GM12878 (cell line): ENCODE data around the gene DOK7. TPM values are rescaled to one million over a fixed set of nuclear protein-coding genes. Genes with fewer than 3 reads are reported as not detected.

Experiments used
- ATAC-seq: fragments of 200-7000 bp; cut with Tn5 transposase; 3 replicates; pipeline ENCODE4 v1.9.1; 2020; ENCODE audit warnings: mild to moderate bottlenecking, moderate library complexity
- BruUV-seq: library from RNA; stranded (reverse); fragments of 400-500 nt; replicated peaks from 2 replicates; lab custom pipeline; 2021; lab: Mats Ljungman, UMichigan
- CTCF ChIA-PET: fragments of 300-600 bp; sonication (Branson Sonifier 250); formaldehyde crosslinking; extraction: SDS; loops from one replicate; lab custom pipeline; 2021; ENCODE audit warnings: inconsistent platforms; lab: Yijun Ruan, JAX
- POLR2A ChIA-PET: fragments of 350-600 bp; formaldehyde crosslinking; extraction: SDS; loops from one replicate; lab custom pipeline; 2021; ENCODE audit warnings: inconsistent platforms; lab: Charles Lee
- RAD21 ChIA-PET: fragments of 300-600 bp; sonication (Branson Sonifier 250); formaldehyde crosslinking; loops from one replicate; lab custom pipeline; 2023; ENCODE audit warnings: antibody characterized with exemption; ENCODE audit not compliant: unreplicated experiment; lab: Charles Lee
- SMC1A ChIA-PET: fragments of 300-600 bp; sonication (Branson Sonifier 250); formaldehyde crosslinking; loops from one replicate; lab custom pipeline; 2023; ENCODE audit not compliant: unreplicated experiment, uncharacterized antibody; lab: Charles Lee
- DNase-seq: peaks from one replicate; pipeline ENCODE4 v3.0.0-alpha.2; 2011; ENCODE audit warnings: low read depth, low spot score
- FAIRE-seq: peaks from 3 replicates; lab custom pipeline; 2011; peaks lifted over from hg19 to GRCh38; lab: Jason Lieb, UNC
- H2AFZ ChIP-seq: 2 replicates; pipeline ENCODE4 v1.6.0; 2011; ENCODE audit warnings: low read depth, low read length, control low read depth; ENCODE audit not compliant: control insufficient read depth
- H3K27ac ChIP-seq: 2 replicates; pipeline ENCODE4 v1.5.1; 2011; ENCODE audit warnings: control low read depth; ENCODE audit not compliant: control insufficient read depth, insufficient read depth
- H3K27me3 ChIP-seq, 2 experiments: replicated peaks in 1 of 2; 2 replicates each; pipeline versions ENCODE4 v1.6.0 to v1.6.1; 2011; ENCODE audit warnings: low read length in 1 of 2; ENCODE audit not compliant: control insufficient read depth in 2 of 2, insufficient read depth in 2 of 2
- H3K36me3 ChIP-seq, 2 experiments: 2 replicates each; pipeline ENCODE4 v1.5.1; 2011; ENCODE audit warnings: low read length in 1 of 2; ENCODE audit not compliant: control insufficient read depth in 2 of 2, insufficient read depth in 2 of 2
- H3K4me1 ChIP-seq: 2 replicates; pipeline ENCODE4 v1.6.1; 2011; ENCODE audit warnings: mild to moderate bottlenecking, low read length, moderate library complexity, mixed read lengths; ENCODE audit not compliant: control insufficient read depth, insufficient read depth
- H3K4me2 ChIP-seq: 2 replicates; pipeline ENCODE4 v1.6.0; 2011; ENCODE audit warnings: control low read depth; ENCODE audit not compliant: control insufficient read depth, insufficient read depth
- H3K4me3 ChIP-seq: fragments of 200-600 bp; sonication (generic); 2 replicates; pipeline ENCODE4 v1.5.1; 2016
- H3K79me2 ChIP-seq: 2 replicates; pipeline ENCODE4 v1.6.0; 2011; ENCODE audit warnings: low read length; ENCODE audit not compliant: control insufficient read depth, insufficient read depth
- H3K9ac ChIP-seq: 2 replicates; pipeline ENCODE4 v1.8.0; 2011; ENCODE audit warnings: low read length, control low read depth, mixed read lengths; ENCODE audit not compliant: control insufficient read depth, insufficient read depth
- H3K9me3 ChIP-seq: replicated peaks from 3 replicates; pipeline ENCODE4 v1.5.1; 2011; ENCODE audit warnings: mild to moderate bottlenecking, low read length; ENCODE audit not compliant: control insufficient read depth, insufficient read depth
- H4K20me1 ChIP-seq: 2 replicates; pipeline ENCODE4 v1.6.0; 2011; ENCODE audit not compliant: control insufficient read depth, insufficient read depth
- CBX3 ChIP-seq: fragments of 200-600 bp; sonication (generic); IDR thresholded peaks from 2 replicates; pipeline ENCODE4 v1.6.1; 2016; ENCODE audit warnings: low read depth, borderline replicate concordance
- CBX5 ChIP-seq: sonication (generic); IDR thresholded peaks from 2 replicates; pipeline ENCODE4 v1.6.1; 2016; ENCODE audit warnings: low read depth, moderate library complexity, mild to moderate bottlenecking, inconsistent platforms
- CHD2 ChIP-seq: IDR thresholded peaks from 2 replicates; pipeline ENCODE4 v1.6.1; 2011; ENCODE audit warnings: low read depth, low read length, improper control_type of control experiment, borderline replicate concordance
- ELK1 ChIP-seq: IDR thresholded peaks from 2 replicates; pipeline ENCODE4 v1.6.1; 2012; ENCODE audit warnings: low read depth, low read length, improper control_type of control experiment
- MEF2A ChIP-seq: IDR thresholded peaks from 2 replicates; pipeline ENCODE4 v1.6.1; 2011; ENCODE audit warnings: low read depth, mild to moderate bottlenecking, low read length, moderate library complexity; ENCODE audit not compliant: insufficient read depth
- NFYB ChIP-seq: IDR thresholded peaks from 2 replicates; pipeline ENCODE4 v1.6.1; 2011; ENCODE audit warnings: low read depth, mild to moderate bottlenecking, low read length, improper control_type of control experiment, moderate library complexity; ENCODE audit not compliant: insufficient read depth
- PAX8 ChIP-seq: fragments of 450-650 bp; IDR thresholded peaks from 2 replicates; pipeline ENCODE4 v1.6.1; 2017; ENCODE audit warnings: mild to moderate bottlenecking, moderate library complexity
- PML ChIP-seq: IDR thresholded peaks from 2 replicates; pipeline ENCODE4 v1.6.1; 2012; ENCODE audit warnings: low read length, inconsistent platforms
- POLR2A ChIP-seq: IDR thresholded peaks from 2 replicates; pipeline ENCODE4 v1.6.1; 2011; ENCODE audit warnings: low read depth, mild to moderate bottlenecking, low read length
- POU2F2 ChIP-seq: IDR thresholded peaks from 3 replicates; pipeline ENCODE4 v1.6.1; 2011; ENCODE audit warnings: low read depth, mild to moderate bottlenecking, low read length, borderline replicate concordance
- SKIL ChIP-seq: fragments of 450-650 bp; IDR thresholded peaks from 2 replicates; pipeline ENCODE4 v1.6.1; 2017; ENCODE audit warnings: mild to moderate bottlenecking, low read depth, inconsistent platforms; ENCODE audit not compliant: poor library complexity, severe bottlenecking
- SMAD1 ChIP-seq: fragments of 450-650 bp; IDR thresholded peaks from 2 replicates; pipeline ENCODE4 v1.6.1; 2018; ENCODE audit warnings: mild to moderate bottlenecking, low read depth; ENCODE audit not compliant: partially characterized antibody
- TBL1XR1 ChIP-seq: IDR thresholded peaks from 2 replicates; pipeline ENCODE4 v1.6.1; 2012; ENCODE audit warnings: low read depth, low read length, improper control_type of control experiment
- TCF7 ChIP-seq: IDR thresholded peaks from 2 replicates; pipeline ENCODE4 v1.6.1; 2014; ENCODE audit warnings: antibody characterized with exemption, borderline replicate concordance
- USF1 ChIP-seq: IDR thresholded peaks from 2 replicates; pipeline ENCODE4 v1.6.1; 2011; ENCODE audit warnings: borderline replicate concordance, low read depth, mild to moderate bottlenecking, moderate library complexity, mixed read lengths, low read length; ENCODE audit not compliant: insufficient read depth; ENCODE audit errors: extremely low read length
- WGBS: methylation state at CpG from one replicate; pipeline ENCODE4 v1.1.6; 2016; ENCODE audit warnings: low lambda C conversion rate; ENCODE audit not compliant: insufficient replicate concordance, insufficient coverage; ENCODE audit errors: missing lambda C conversion rate; 5-methylcytosine and 5-hydroxymethylcytosine counted together
- in situ Hi-C: fragments of 300-500 bp; cut with MboI; formaldehyde crosslinking; loops from 9 replicates; pipeline ENCODE4 v1.14.3; 2018; ENCODE audit warnings: mixed read lengths
- intact Hi-C: fragments of 100-400 bp; cut with micrococcal nuclease; formaldehyde crosslinking; loops from one replicate; pipeline ENCODE4 v1.14.2; 2022; ENCODE audit not compliant: unreplicated experiment
- polyA plus RNA-seq, 11 experiments: library from polyadenylated mRNA; depleted of rRNA in 4 of 11; unstranded in 6 of 11; stranded (reverse) in 5 of 11; fragments of >200 nt; fragmentation: Nextera tagmentation in 4 of 11; fragmentation: Illumina TruSeq in 1 of 11; extraction: Ambion mirVana in 4 of 11; extraction: Trizol in 1 of 11; gene quantifications; 1 replicate in 1 of 11; 2 replicates in 10 of 11; pipeline versions ENCODE4 v1.2.1 to v1.2.3, GENCODE V29; 2011 to 2016; ENCODE audit warnings: inconsistent platforms in 2 of 11, missing spikeins in 2 of 11, low read depth in 1 of 11
- total RNA-seq, 4 experiments: library from RNA; depleted of rRNA in 3 of 4; stranded (reverse); fragments of >200 nt in 3 of 4; fragmentation: Illumina TruSeq in 1 of 4; extraction: Trizol in 1 of 4; gene quantifications; 2 replicates each; pipeline versions ENCODE4 v1.2.1 to v1.2.3, GENCODE V29; 2013 to 2021
- TF ChIP-seq, protein P1 (sequence below): IDR thresholded peaks from 2 replicates; pipeline ENCODE4 v1.6.1; 2012; ENCODE audit warnings: low read length, inconsistent platforms
- TF ChIP-seq, protein P2 (sequence below): IDR thresholded peaks from 2 replicates; pipeline ENCODE4 v1.6.1; 2012; ENCODE audit warnings: low read depth, low read length, improper control_type of control experiment

Gene DOK7
- total and polyA plus RNA-seq, 10 of the 15 experiments (the other 5 are each of a cell fraction or from before 2014, with no cell fraction given) = 0.04 to 0.46 (median 0.18) TPM; not detected in 4

DNA sequence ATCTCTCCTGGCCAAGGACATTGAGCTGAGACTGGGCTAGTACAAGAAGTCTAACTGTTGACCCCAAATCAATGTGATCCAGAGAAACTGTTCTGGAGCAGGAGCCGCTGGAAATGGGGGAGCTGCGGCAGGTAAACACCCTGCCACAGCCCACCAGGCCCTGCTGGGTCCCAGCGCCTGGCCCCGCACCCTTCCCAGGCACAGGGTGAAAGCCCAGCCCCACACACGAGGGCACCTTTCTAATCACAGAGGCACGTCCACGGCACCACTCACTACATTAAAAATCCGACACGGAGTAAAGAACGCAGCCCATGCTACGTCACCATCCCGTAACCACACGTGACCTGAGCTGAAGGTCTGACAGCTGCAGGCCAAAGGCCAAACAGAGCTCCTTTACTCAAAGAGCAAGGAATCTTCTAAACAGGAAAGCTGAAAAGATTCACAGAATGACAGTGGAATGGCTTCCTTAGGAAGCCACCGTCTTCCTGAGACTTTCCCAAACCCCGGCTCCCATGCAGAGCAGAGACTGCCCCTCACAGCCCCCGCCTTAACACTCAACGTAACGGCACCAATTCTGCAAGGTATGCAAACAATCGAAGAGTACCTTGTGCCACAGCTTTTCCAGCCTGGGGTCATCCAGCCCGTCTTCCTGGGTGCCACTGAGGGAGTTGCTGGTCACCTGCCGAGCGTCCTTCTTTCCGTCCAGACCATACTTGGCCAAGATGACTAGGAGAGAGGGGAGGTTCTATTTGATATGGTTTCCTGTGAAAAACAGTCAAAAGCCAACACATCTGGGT, 56.6 kb downstream of the DOK7 start:
- no peak overlapping the region for H3K4me2 ChIP-seq
- H3K9ac ChIP-seq = no peak overlapping the region
- ChIA-PET RAD21 (no interaction called here), SMC1A (no interaction called here), CTCF (no interaction called here), POLR2A (no interaction called here)
- FAIRE-seq = no peak
- H3K79me2 ChIP-seq = no peaks in the 10 kb centered on the region
- WGBS = 92% methylated on average over 23 of the region's 23 CpGs
- no peaks in the 10 kb centered on the region for H3K4me1 ChIP-seq
- TF ChIP-seq, protein P1, sequence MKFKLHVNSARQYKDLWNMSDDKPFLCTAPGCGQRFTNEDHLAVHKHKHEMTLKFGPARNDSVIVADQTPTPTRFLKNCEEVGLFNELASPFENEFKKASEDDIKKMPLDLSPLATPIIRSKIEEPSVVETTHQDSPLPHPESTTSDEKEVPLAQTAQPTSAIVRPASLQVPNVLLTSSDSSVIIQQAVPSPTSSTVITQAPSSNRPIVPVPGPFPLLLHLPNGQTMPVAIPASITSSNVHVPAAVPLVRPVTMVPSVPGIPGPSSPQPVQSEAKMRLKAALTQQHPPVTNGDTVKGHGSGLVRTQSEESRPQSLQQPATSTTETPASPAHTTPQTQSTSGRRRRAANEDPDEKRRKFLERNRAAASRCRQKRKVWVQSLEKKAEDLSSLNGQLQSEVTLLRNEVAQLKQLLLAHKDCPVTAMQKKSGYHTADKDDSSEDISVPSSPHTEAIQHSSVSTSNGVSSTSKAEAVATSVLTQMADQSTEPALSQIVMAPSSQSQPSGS = no peak
- TF ChIP-seq POU2F2 (no peak), MEF2A (no peak), USF1 (no peak), TCF7 (no peak), PAX8 (no peak), CHD2 (no peak), NFYB (no peak), PML (no peak), SMAD1 (no peak), CBX5 (no peak), SKIL (no peak), POLR2A (no peak), CBX3 (no peak), TBL1XR1 (no peak), ELK1 (no peak)
- TF ChIP-seq, protein P2, sequence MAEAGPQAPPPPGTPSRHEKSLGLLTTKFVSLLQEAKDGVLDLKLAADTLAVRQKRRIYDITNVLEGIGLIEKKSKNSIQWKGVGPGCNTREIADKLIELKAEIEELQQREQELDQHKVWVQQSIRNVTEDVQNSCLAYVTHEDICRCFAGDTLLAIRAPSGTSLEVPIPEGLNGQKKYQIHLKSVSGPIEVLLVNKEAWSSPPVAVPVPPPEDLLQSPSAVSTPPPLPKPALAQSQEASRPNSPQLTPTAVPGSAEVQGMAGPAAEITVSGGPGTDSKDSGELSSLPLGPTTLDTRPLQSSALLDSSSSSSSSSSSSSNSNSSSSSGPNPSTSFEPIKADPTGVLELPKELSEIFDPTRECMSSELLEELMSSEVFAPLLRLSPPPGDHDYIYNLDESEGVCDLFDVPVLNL = no peak
- peaks cover 14 to 46% of the 10 kb centered on the region in 2 experiments for H3K36me3 ChIP-seq
- intact Hi-C loops = no loop called here
- H2AFZ ChIP-seq = no peak overlapping the region
- no peaks in the 10 kb centered on the region for H3K27me3 ChIP-seq
- H4K20me1 ChIP-seq = no peaks in the 10 kb centered on the region; the same call in 1 of the 2 replicates
- no peak for ATAC-seq
- H3K4me3 ChIP-seq = no peak overlapping the region
- BruUV-seq = no TSS peak
- no peaks in the 10 kb centered on the region for H3K9me3 ChIP-seq
- in situ Hi-C loops = no loop called here
- no peak overlapping the region for H3K27ac ChIP-seq
- no peak for DNase-seq
